ENCODE measurements around the gene PTP4A1. TPM values are rescaled to one million over a fixed set of nuclear protein-coding genes. Genes with fewer than 3 reads are reported as not detected.

The PTP4A1 gene
- polyA plus RNA-seq, 1 donor from 2014 or later = 57.6 TPM

GRCh38 chr6:63582579-63583231, 10.4 kb downstream of the PTP4A1 start:
- H3K4me2 ChIP-seq (ENCODE audit: low read length) = no peak overlapping the region
- H4K20me1 ChIP-seq (ENCODE audit: insufficient read depth) = no peaks in the 10 kb centered on the region
- no peak for TF ChIP-seq EZH2 (IDR thresholded peaks at IDR 0.05; ENCODE audit: borderline replicate concordance, insufficient read depth, low read length, poor library complexity, severe bottlenecking)
- peak; percentile 45 for TF ChIP-seq POLR2AphosphoS5 (IDR thresholded peaks at IDR 0.05)
- H3K36me3 ChIP-seq (ENCODE audit: insufficient read depth, low read length) = peaks cover 34% of the 10 kb centered on the region
- H3K9me2 ChIP-seq (ENCODE audit: insufficient read depth, low read length) = no peaks in the 10 kb centered on the region
- H3K27me3 ChIP-seq (ENCODE audit: insufficient read depth, low read depth, low read length) = no peaks in the 10 kb centered on the region
- no peak overlapping the region for H2AFZ ChIP-seq (ENCODE audit: low read depth, low read length)
- no peak overlapping the region for H3K4me3 ChIP-seq (ENCODE audit: low read length)
- H3F3A ChIP-seq (ENCODE audit: insufficient read depth, low read length, poor library complexity, severe bottlenecking) = no peaks in the 10 kb centered on the region
- H3K27ac ChIP-seq (ENCODE audit: low read length) = no peak overlapping the region
- H3K9ac ChIP-seq (ENCODE audit: low read length) = no peak overlapping the region
- H3K79me2 ChIP-seq (replicated peaks; ENCODE audit: insufficient read depth, low read length) = peaks cover 22% of the 10 kb centered on the region
- H3K9me3 ChIP-seq (ENCODE audit: low read length) = no peaks in the 10 kb centered on the region

GRCh38 chr6:63584125-63584514, 11.8 kb downstream of the PTP4A1 start:
- no peaks in the 10 kb centered on the region for H4K20me1 ChIP-seq (ENCODE audit: insufficient read depth)
- no peak overlapping the region for H3K4me2 ChIP-seq (ENCODE audit: low read length)
- no peaks in the 10 kb centered on the region for H3F3A ChIP-seq (ENCODE audit: insufficient read depth, low read length, poor library complexity, severe bottlenecking)
- no peaks in the 10 kb centered on the region for H3K9me2 ChIP-seq (ENCODE audit: insufficient read depth, low read length)
- peaks cover 8% of the 10 kb centered on the region for H3K79me2 ChIP-seq (replicated peaks; ENCODE audit: insufficient read depth, low read length)
- no peak overlapping the region for H3K9ac ChIP-seq (ENCODE audit: low read length)
- TF ChIP-seq REST (IDR thresholded peaks at IDR 0.05; ENCODE audit: borderline replicate concordance) (no peak), RAD21 (conservative IDR thresholded peaks at IDR 0.05) (no peak), POLR2AphosphoS5 (IDR thresholded peaks at IDR 0.05) (no peak), SMC3 (conservative IDR thresholded peaks at IDR 0.05; ENCODE audit: poor library complexity) (no peak), TAF1 (IDR thresholded peaks at IDR 0.05; ENCODE audit: low read depth) (no peak), EP300 (conservative IDR thresholded peaks at IDR 0.05; ENCODE audit: poor library complexity, severe bottlenecking) (no peak), EZH2 (IDR thresholded peaks at IDR 0.05; ENCODE audit: borderline replicate concordance, insufficient read depth, low read length, poor library complexity, severe bottlenecking) (no peak), CTCF (IDR thresholded peaks at IDR 0.05; ENCODE audit: poor library complexity, severe bottlenecking) (no peak)
- no peaks in the 10 kb centered on the region for H3K27me3 ChIP-seq (ENCODE audit: insufficient read depth, low read depth, low read length)
- H3K4me3 ChIP-seq (ENCODE audit: low read length) = no peak overlapping the region
- peaks cover 29% of the 10 kb centered on the region for H3K36me3 ChIP-seq (ENCODE audit: insufficient read depth, low read length)
- no peak overlapping the region for H3K27ac ChIP-seq (ENCODE audit: low read length)
- H3K9me3 ChIP-seq (ENCODE audit: low read length) = no peaks in the 10 kb centered on the region
- no peak overlapping the region for H2AFZ ChIP-seq (ENCODE audit: low read depth, low read length)

GRCh38 chr6:63584566-63584965, 12.3 kb downstream of the PTP4A1 start:
- Histone ChIP-seq H3K4me2 (ENCODE audit: low read length) (no peak overlapping the region), H3K9ac (ENCODE audit: low read length) (no peak overlapping the region), H3K4me3 (ENCODE audit: low read length) (no peak overlapping the region), H3F3A (ENCODE audit: insufficient read depth, low read length, poor library complexity, severe bottlenecking) (no peaks in the 10 kb centered on the region), H3K27ac (ENCODE audit: low read length) (no peak overlapping the region), H3K9me3 (ENCODE audit: low read length) (no peaks in the 10 kb centered on the region), H3K36me3 (ENCODE audit: insufficient read depth, low read length) (peaks cover 24% of the 10 kb centered on the region), H2AFZ (ENCODE audit: low read depth, low read length) (no peak overlapping the region), H3K27me3 (ENCODE audit: insufficient read depth, low read depth, low read length) (no peaks in the 10 kb centered on the region), H4K20me1 (ENCODE audit: insufficient read depth) (no peaks in the 10 kb centered on the region), H3K79me2 (replicated peaks; ENCODE audit: insufficient read depth, low read length) (peaks cover 8% of the 10 kb centered on the region), H3K9me2 (ENCODE audit: insufficient read depth, low read length) (no peaks in the 10 kb centered on the region)
- no peak for TF ChIP-seq EP300 (conservative IDR thresholded peaks at IDR 0.05; ENCODE audit: poor library complexity, severe bottlenecking)
- no peak for TF ChIP-seq RAD21 (conservative IDR thresholded peaks at IDR 0.05)
- TF ChIP-seq CTCF (IDR thresholded peaks at IDR 0.05; ENCODE audit: poor library complexity, severe bottlenecking) = no peak
- no peak for TF ChIP-seq POLR2AphosphoS5 (IDR thresholded peaks at IDR 0.05)
- no peak for TF ChIP-seq EZH2 (IDR thresholded peaks at IDR 0.05; ENCODE audit: borderline replicate concordance, insufficient read depth, low read length, poor library complexity, severe bottlenecking)
- no peak for TF ChIP-seq TAF1 (IDR thresholded peaks at IDR 0.05; ENCODE audit: low read depth)
- TF ChIP-seq REST (IDR thresholded peaks at IDR 0.05; ENCODE audit: borderline replicate concordance) = no peak
- TF ChIP-seq MXI1 (conservative IDR thresholded peaks at IDR 0.05; ENCODE audit: poor library complexity, severe bottlenecking) = no peak
- TF ChIP-seq SMC3 (conservative IDR thresholded peaks at IDR 0.05; ENCODE audit: poor library complexity) = no peak

Measured in neural cell (in vitro differentiated cells).